Neural cell (in vitro differentiated cells): Measurements from ENCODE around the gene HIPK1.

ENCODE experiments used
- EZH2 ChIP-seq: fragments of 200-600, 300-800 bp; shearing (Covaris generic), sonication (generic); IDR thresholded peaks from 2 replicates; pipeline ENCODE4 v1.6.1; 2014; ENCODE audit warnings: antibody characterized with exemption, low read length, borderline replicate concordance, mild to moderate bottlenecking; ENCODE audit not compliant: insufficient read depth, poor library complexity, severe bottlenecking
- SMC3 ChIP-seq: fragments of 450-650 bp; conservative IDR thresholded peaks from 2 replicates; pipeline ENCODE4 v1.6.1; 2014; ENCODE audit warnings: antibody characterized with exemption, mild to moderate bottlenecking, moderate library complexity; ENCODE audit not compliant: poor library complexity
- TF ChIP-seq, protein P1 (sequence below): fragments of 450-650 bp; IDR thresholded peaks from 2 replicates; pipeline ENCODE4 v1.5.1; 2014; ENCODE audit warnings: antibody characterized with exemption, mild to moderate bottlenecking, moderate library complexity; ENCODE audit not compliant: poor library complexity, severe bottlenecking

GRCh38 chr1:114000406-114000805 lies 71.3 kb downstream of the HIPK1 start:
- TF ChIP-seq SMC3, result no peak
- TF ChIP-seq, protein P1, sequence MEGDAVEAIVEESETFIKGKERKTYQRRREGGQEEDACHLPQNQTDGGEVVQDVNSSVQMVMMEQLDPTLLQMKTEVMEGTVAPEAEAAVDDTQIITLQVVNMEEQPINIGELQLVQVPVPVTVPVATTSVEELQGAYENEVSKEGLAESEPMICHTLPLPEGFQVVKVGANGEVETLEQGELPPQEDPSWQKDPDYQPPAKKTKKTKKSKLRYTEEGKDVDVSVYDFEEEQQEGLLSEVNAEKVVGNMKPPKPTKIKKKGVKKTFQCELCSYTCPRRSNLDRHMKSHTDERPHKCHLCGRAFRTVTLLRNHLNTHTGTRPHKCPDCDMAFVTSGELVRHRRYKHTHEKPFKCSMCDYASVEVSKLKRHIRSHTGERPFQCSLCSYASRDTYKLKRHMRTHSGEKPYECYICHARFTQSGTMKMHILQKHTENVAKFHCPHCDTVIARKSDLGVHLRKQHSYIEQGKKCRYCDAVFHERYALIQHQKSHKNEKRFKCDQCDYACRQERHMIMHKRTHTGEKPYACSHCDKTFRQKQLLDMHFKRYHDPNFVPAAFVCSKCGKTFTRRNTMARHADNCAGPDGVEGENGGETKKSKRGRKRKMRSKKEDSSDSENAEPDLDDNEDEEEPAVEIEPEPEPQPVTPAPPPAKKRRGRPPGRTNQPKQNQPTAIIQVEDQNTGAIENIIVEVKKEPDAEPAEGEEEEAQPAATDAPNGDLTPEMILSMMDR, result no peak
- TF ChIP-seq EZH2, result no peak
